ENCODE results near the gene ING4. TPM values are rescaled to one million over a fixed set of nuclear protein-coding genes. Genes with fewer than 3 reads are reported as not detected.
A peak's percentile ranks its signal among the peaks of the same experiment; 100 is the strongest.

Gene ING4
- total RNA-seq, 1 experiment from 2014 or later, result 23.8 TPM

DNA sequence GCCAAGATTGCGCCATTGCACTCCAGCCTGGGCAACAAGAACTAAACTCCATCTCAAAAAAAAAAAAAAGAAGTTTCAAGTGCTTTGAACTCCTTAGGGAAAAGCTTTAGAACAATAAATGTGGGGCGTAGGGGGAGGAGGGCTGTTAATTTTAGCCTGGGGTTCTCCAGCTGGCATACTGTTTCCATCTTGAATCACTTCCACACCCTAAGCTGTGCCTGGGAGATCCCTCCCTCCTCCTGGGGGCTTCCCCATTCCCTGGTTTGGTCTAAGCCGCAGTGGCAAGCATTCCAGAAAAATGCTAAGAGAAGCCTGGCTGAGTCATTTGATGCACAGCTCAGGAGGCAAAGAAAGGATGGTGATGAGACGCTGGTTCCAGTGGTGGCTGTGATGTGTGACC lies 28.6 kb upstream of the ING4 start:
- Histone ChIP-seq H3K9ac (ENCODE audit: low read length) (no peak overlapping the region), H3K4me3 (ENCODE audit: low read length) (no peak overlapping the region), H3K4me2 (ENCODE audit: low read length) (no peak overlapping the region), H3K27ac (ENCODE audit: low read length) (no peak overlapping the region), H3K9me2 (replicated peaks; ENCODE audit: low read length) (no peaks in the 10 kb centered on the region), H3F3A (ENCODE audit: low read length, unreplicated experiment) (no peaks in the 10 kb centered on the region), H3K36me3 (ENCODE audit: low read depth, low read length) (no peaks in the 10 kb centered on the region), H3K9me3 (ENCODE audit: low read length) (no peaks in the 10 kb centered on the region), H4K20me1 (ENCODE audit: low read length) (no peaks in the 10 kb centered on the region), H3K79me2 (ENCODE audit: low read length) (peaks cover 38% of the 10 kb centered on the region), H3K27me3 (ENCODE audit: low read length) (no peaks in the 10 kb centered on the region), H2AFZ (ENCODE audit: low read length) (no peak overlapping the region), H3K4me1 (ENCODE audit: insufficient read depth, low read length) (0 out of 2 replicates have a peak, but pooled peaks cover 13% of the 10 kb centered on the region)
- CTCF ChIA-PET, result no interaction called here
- POLR2A ChIA-PET (ENCODE audit: unreplicated experiment), result no interaction called here
- TF ChIP-seq CTCF (conservative IDR thresholded peaks at IDR 0.05; ENCODE audit: low read depth, low read length) (no peak), EZH2 (IDR thresholded peaks at IDR 0.05; ENCODE audit: low read length, unreplicated experiment) (no peak), EZH2phosphoT487 (IDR thresholded peaks at IDR 0.05; ENCODE audit: borderline replicate concordance, low read length) (no peak)
- no TSS peak for BruUV-seq (replicated peaks)
- ATAC-seq (no peak), DNase-seq (no peak)
- intact Hi-C loops (cut with micrococcal nuclease), result no loop called here

DNA sequence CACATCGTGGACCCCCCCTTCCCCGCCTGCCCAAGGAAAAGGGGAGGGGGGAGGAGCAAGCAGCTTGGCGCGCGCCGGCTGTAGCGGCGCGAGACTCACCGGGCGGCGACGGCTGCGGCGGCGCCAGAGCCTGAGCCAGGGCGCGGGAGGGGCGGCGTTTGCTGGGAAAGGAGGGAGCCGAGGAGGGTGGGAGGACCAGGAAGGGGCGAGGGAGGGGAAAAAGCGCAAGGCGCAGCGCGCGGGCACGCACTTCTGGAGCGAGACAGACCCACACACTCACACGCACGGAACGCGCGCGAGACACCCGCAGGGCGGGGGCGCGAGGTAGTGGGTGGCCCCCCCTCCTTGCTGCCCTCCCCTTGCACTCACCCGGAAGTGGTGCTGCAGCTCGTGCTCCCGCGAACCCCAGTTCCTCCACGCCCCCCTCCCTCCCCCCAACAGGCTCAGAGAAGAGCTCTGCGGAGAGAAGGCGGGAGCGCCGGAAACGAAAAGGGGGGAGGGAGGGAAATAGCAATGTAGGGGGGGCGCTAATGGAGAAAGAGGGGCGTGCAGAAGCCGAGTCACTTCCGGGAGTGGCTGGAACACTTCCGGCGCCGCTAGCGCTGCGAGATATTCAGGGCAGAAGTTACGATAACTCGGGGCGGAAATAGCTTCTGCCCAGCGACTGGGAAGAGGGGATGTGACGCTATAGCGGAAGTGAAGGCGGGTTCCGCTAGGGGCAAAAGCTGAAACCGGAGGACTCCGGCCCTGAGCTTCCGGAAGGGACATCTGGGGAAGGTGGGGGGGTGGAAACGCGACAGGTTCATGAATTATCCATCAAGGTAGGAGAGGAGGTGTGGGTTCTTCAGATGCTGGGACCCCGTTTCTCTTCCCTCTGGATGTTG lies 26.3 kb upstream of the ING4 start, which contains the start of gene ZNF384:
Gene ZNF384, minus strand, starts transcription at position 377 of the 884 bp plus-strand sequence. CDS start 9,855 bp downstream, outside the sequence.
- intact Hi-C loops (cut with micrococcal nuclease), result loop anchor here (1.0 kb wide), 2 partner anchors 26 to 35 kb away; partner anchors contain the start of genes COPS7A and ING4
- Histone ChIP-seq H3K27ac (ENCODE audit: low read length) (peak within 1 kb of the TSS; percentile 83), H3K9ac (ENCODE audit: low read length) (peak within 1 kb of the TSS; percentile 97), H3K4me1 (ENCODE audit: insufficient read depth, low read length) (peaks cover 13% of the 10 kb centered on the region; the same call in 1 of the 2 replicates), H3F3A (ENCODE audit: low read length, unreplicated experiment) (no peaks in the 10 kb centered on the region), H3K9me2 (replicated peaks; ENCODE audit: low read length) (no peaks in the 10 kb centered on the region), H4K20me1 (ENCODE audit: low read length) (no peaks in the 10 kb centered on the region), H3K4me2 (ENCODE audit: low read length) (peak within 1 kb of the TSS; percentile 99), H2AFZ (ENCODE audit: low read length) (peak within 1 kb of the TSS; percentile 73), H3K9me3 (ENCODE audit: low read length) (no peaks in the 10 kb centered on the region), H3K79me2 (ENCODE audit: low read length) (peaks cover 60% of the 10 kb centered on the region), H3K27me3 (ENCODE audit: low read length) (no peaks in the 10 kb centered on the region), H3K4me3 (ENCODE audit: low read length) (peak within 1 kb of the TSS; percentile 72), H3K36me3 (ENCODE audit: low read depth, low read length) (peaks cover 7% of the 10 kb centered on the region)
- DNase-seq (peak; percentile 97), ATAC-seq (peak; percentile 85)
- TF ChIP-seq EZH2 (IDR thresholded peaks at IDR 0.05; ENCODE audit: low read length, unreplicated experiment) (no peak), EZH2phosphoT487 (IDR thresholded peaks at IDR 0.05; ENCODE audit: borderline replicate concordance, low read length) (peak; percentile 95), CTCF (conservative IDR thresholded peaks at IDR 0.05; ENCODE audit: low read depth, low read length) (no peak)
- ChIA-PET POLR2A (ENCODE audit: unreplicated experiment) (interaction anchor here (0.5 to 1.0 kb wide), 11 partner anchors 9 to 880 kb away, joined by 3 to 16 read pairs (median 4); partner anchors contain the start of genes COPS7A and USP5), CTCF (interaction anchor here (0.5 to 0.7 kb wide), 7 partner anchors 84 to 252 kb away, joined by 3 to 12 read pairs (median 5); no protein-coding TSS in a partner anchor)
- BruUV-seq (replicated peaks), result no TSS peak

All from PC-3 (cell line).